K562 (cell line): ENCODE results near the gene ESPL1. TPM values are rescaled to one million over a fixed set of nuclear protein-coding genes. Genes with fewer than 3 reads are reported as not detected.

ENCODE experiments used
- ASH1L ChIP-seq: fragments of 450-650 bp; IDR thresholded peaks from 2 replicates; pipeline ENCODE4 v1.6.1; 2018; ENCODE audit warnings: borderline replicate concordance, mild to moderate bottlenecking, low read depth; ENCODE audit not compliant: partially characterized antibody
- CEBPB ChIP-seq: fragments of 450-650 bp; IDR thresholded peaks from 2 replicates; pipeline ENCODE4 v1.6.1; 2016; ENCODE audit warnings: missing genetic modification characterization, missing compliant biosample characterization
- DMBX1 ChIP-seq: fragments of 250-450 bp; sonication (Bioruptor Pico); IDR thresholded peaks from 2 replicates; pipeline ENCODE4 v1.8.0; 2022; ENCODE audit warnings: inconsistent platforms, mild to moderate bottlenecking, moderate library complexity, borderline replicate concordance
- FIP1L1 ChIP-seq: fragments of 200-400 bp; formaldehyde crosslinking; IDR thresholded peaks from 2 replicates; pipeline ENCODE4 v1.6.1; 2018; ENCODE audit warnings: mild to moderate bottlenecking, low read depth, low read length; ENCODE audit not compliant: poor library complexity, severe bottlenecking
- GABPB1 ChIP-seq: sonication (generic); formaldehyde crosslinking; IDR thresholded peaks from 2 replicates; pipeline ENCODE4 v1.8.0; 2022; ENCODE audit warnings: mild to moderate bottlenecking, missing genetic modification reagents
- MCM3 ChIP-seq: fragments of 450-650 bp; IDR thresholded peaks from 2 replicates; pipeline ENCODE4 v1.6.1; 2016
- NCOA1 ChIP-seq: fragments of 450-650 bp; IDR thresholded peaks from 2 replicates; pipeline ENCODE4 v1.6.1; 2016; ENCODE audit warnings: low read depth
- POLR2H ChIP-seq: IDR thresholded peaks from 2 replicates; pipeline ENCODE4 v1.6.1; 2016; ENCODE audit warnings: missing genetic modification characterization, low read depth, mild to moderate bottlenecking, control low read depth, missing compliant biosample characterization, moderate library complexity
- RFX7 ChIP-seq: fragments of 250-450 bp; sonication (Bioruptor Pico); IDR thresholded peaks from 2 replicates; pipeline ENCODE4 v1.5.1; 2021; ENCODE audit warnings: mild to moderate bottlenecking
- TCF7 ChIP-seq: sonication (generic); IDR thresholded peaks from 2 replicates; pipeline ENCODE4 v1.6.1; 2016; ENCODE audit warnings: antibody characterized with exemption, borderline replicate concordance
- TSC22D4 ChIP-seq: fragments of 450-650 bp; IDR thresholded peaks from 2 replicates; pipeline ENCODE4 v1.6.1; 2016; ENCODE audit warnings: missing genetic modification characterization, missing biosample characterization, control low read depth
- WHSC1 ChIP-seq: IDR thresholded peaks from one replicate; pipeline ENCODE4 v1.6.1; 2012; ENCODE audit warnings: low read length, control low read depth, inconsistent platforms
- ZFP30 ChIP-seq: fragments of 250-450 bp; sonication (Bioruptor Pico); IDR thresholded peaks from 2 replicates; pipeline ENCODE4 v1.8.0; 2022; ENCODE audit warnings: moderate library complexity, mild to moderate bottlenecking, inconsistent platforms, borderline replicate concordance
- polyA plus RNA-seq, 8 experiments: library from polyadenylated mRNA; depleted of rRNA in 4 of 8; stranded (reverse) in 5 of 8; unstranded in 3 of 8; fragments of >200 nt; fragmentation: Nextera tagmentation in 2 of 8; fragmentation: Illumina TruSeq in 1 of 8; extraction: Ambion mirVana in 2 of 8; extraction: Trizol in 1 of 8; gene quantifications; 2 replicates each; pipeline versions ENCODE4 v1.2.1 to v1.2.3, GENCODE V29; 2011 to 2014; ENCODE audit warnings: inconsistent platforms in 1 of 8, missing spikeins in 1 of 8
- total RNA-seq, 7 experiments: library from RNA; depleted of rRNA in 6 of 7; stranded (reverse); fragments of >200 nt in 6 of 7; fragmentation: Illumina TruSeq in 2 of 7; extraction: Trizol in 2 of 7; gene quantifications; 2 replicates each; pipeline versions ENCODE4 v1.2.1 to v1.2.3, GENCODE V29; 2011 to 2021; ENCODE audit warnings: low replicate concordance in 1 of 7
- TF ChIP-seq, protein P1 (sequence below): fragments of 450-650 bp; IDR thresholded peaks from 2 replicates; pipeline ENCODE4 v1.6.1; 2016; ENCODE audit warnings: mild to moderate bottlenecking, moderate library complexity
- TF ChIP-seq, protein P2 (sequence below), 2 experiments: fragments of 450-650 bp in 1 of 2; sonication (generic) in 1 of 2; formaldehyde crosslinking in 1 of 2; IDR thresholded peaks in 1 of 2; conservative IDR thresholded peaks in 1 of 2; 2 replicates each; pipeline versions ENCODE4 v1.6.1 to v1.8.1; 2016 to 2023; ENCODE audit warnings: mild to moderate bottlenecking in 2 of 2, moderate library complexity in 2 of 2, inconsistent platforms in 1 of 2, missing genetic modification reagents in 1 of 2

ESPL1 gene
- total and polyA plus RNA-seq, 9 of the 15 experiments (the other 6 are each of a cell fraction or from before 2014, with no cell fraction given) = 1.2 to 55.0 (median 18.7) TPM

DNA sequence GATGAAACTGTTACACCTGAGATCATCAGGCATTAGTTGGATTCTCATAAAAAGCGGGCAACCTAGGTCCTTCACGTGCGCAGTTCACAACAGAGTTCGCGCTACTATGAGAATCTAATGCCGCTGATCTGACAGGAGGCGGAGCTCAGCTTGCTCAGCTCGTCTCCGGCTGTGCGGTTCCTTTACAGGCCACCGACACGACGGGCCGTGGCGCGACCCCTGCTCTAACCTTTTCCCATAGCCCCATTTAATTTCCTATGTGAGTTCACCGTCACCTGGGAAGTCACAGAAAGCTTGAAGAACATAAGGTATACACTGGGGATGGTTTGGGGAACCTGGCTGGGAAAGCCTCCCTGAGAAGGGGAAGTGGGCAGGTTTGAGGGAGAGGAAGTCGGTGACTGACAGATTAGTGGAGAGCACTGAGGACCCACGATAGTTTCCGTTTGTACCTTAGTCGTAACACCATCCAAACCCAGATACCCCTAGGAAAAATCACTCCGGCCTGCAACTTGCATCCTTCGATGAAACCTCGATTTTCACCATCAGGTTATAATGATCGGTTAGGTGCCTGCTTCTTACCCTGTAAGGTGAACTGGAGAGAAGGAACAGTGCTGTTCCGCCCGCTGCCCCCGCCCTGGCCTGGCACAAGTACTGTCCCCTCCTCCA, 56.1 kb downstream of the ESPL1 start (continued):
- TF ChIP-seq, protein P1, sequence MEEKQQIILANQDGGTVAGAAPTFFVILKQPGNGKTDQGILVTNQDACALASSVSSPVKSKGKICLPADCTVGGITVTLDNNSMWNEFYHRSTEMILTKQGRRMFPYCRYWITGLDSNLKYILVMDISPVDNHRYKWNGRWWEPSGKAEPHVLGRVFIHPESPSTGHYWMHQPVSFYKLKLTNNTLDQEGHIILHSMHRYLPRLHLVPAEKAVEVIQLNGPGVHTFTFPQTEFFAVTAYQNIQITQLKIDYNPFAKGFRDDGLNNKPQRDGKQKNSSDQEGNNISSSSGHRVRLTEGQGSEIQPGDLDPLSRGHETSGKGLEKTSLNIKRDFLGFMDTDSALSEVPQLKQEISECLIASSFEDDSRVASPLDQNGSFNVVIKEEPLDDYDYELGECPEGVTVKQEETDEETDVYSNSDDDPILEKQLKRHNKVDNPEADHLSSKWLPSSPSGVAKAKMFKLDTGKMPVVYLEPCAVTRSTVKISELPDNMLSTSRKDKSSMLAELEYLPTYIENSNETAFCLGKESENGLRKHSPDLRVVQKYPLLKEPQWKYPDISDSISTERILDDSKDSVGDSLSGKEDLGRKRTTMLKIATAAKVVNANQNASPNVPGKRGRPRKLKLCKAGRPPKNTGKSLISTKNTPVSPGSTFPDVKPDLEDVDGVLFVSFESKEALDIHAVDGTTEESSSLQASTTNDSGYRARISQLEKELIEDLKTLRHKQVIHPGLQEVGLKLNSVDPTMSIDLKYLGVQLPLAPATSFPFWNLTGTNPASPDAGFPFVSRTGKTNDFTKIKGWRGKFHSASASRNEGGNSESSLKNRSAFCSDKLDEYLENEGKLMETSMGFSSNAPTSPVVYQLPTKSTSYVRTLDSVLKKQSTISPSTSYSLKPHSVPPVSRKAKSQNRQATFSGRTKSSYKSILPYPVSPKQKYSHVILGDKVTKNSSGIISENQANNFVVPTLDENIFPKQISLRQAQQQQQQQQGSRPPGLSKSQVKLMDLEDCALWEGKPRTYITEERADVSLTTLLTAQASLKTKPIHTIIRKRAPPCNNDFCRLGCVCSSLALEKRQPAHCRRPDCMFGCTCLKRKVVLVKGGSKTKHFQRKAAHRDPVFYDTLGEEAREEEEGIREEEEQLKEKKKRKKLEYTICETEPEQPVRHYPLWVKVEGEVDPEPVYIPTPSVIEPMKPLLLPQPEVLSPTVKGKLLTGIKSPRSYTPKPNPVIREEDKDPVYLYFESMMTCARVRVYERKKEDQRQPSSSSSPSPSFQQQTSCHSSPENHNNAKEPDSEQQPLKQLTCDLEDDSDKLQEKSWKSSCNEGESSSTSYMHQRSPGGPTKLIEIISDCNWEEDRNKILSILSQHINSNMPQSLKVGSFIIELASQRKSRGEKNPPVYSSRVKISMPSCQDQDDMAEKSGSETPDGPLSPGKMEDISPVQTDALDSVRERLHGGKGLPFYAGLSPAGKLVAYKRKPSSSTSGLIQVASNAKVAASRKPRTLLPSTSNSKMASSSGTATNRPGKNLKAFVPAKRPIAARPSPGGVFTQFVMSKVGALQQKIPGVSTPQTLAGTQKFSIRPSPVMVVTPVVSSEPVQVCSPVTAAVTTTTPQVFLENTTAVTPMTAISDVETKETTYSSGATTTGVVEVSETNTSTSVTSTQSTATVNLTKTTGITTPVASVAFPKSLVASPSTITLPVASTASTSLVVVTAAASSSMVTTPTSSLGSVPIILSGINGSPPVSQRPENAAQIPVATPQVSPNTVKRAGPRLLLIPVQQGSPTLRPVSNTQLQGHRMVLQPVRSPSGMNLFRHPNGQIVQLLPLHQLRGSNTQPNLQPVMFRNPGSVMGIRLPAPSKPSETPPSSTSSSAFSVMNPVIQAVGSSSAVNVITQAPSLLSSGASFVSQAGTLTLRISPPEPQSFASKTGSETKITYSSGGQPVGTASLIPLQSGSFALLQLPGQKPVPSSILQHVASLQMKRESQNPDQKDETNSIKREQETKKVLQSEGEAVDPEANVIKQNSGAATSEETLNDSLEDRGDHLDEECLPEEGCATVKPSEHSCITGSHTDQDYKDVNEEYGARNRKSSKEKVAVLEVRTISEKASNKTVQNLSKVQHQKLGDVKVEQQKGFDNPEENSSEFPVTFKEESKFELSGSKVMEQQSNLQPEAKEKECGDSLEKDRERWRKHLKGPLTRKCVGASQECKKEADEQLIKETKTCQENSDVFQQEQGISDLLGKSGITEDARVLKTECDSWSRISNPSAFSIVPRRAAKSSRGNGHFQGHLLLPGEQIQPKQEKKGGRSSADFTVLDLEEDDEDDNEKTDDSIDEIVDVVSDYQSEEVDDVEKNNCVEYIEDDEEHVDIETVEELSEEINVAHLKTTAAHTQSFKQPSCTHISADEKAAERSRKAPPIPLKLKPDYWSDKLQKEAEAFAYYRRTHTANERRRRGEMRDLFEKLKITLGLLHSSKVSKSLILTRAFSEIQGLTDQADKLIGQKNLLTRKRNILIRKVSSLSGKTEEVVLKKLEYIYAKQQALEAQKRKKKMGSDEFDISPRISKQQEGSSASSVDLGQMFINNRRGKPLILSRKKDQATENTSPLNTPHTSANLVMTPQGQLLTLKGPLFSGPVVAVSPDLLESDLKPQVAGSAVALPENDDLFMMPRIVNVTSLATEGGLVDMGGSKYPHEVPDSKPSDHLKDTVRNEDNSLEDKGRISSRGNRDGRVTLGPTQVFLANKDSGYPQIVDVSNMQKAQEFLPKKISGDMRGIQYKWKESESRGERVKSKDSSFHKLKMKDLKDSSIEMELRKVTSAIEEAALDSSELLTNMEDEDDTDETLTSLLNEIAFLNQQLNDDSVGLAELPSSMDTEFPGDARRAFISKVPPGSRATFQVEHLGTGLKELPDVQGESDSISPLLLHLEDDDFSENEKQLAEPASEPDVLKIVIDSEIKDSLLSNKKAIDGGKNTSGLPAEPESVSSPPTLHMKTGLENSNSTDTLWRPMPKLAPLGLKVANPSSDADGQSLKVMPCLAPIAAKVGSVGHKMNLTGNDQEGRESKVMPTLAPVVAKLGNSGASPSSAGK = peak; percentile 64
- TF ChIP-seq TSC22D4 (tag) (no peak), MCM3 (no peak), NCOA1 (no peak), POLR2H (tag) (no peak), GABPB1 (peak; percentile 29; the same call in 1 of the 2 replicates), WHSC1 (no peak), CEBPB (tag) (no peak), TCF7 (no peak), RFX7 (CRISPR knock-in tag) (no peak), ZFP30 (CRISPR knock-in tag) (no peak), FIP1L1 (no peak), ASH1L (no peak), DMBX1 (CRISPR knock-in tag) (no peak)
- TF ChIP-seq, protein P2, sequence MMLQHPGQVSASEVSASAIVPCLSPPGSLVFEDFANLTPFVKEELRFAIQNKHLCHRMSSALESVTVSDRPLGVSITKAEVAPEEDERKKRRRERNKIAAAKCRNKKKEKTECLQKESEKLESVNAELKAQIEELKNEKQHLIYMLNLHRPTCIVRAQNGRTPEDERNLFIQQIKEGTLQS (IDR thresholded peaks at IDR 0.05) = no peak
- TF ChIP-seq, protein P2 (CRISPR knock-in tag; conservative IDR thresholded peaks at IDR 0.05) = peak; percentile 52; the same call in 1 of the 2 replicates
